ENCODE data around the gene C1orf21.
A peak's percentile ranks its signal among the peaks of the same experiment; 100 is the strongest.

The C1orf21 gene

DNA sequence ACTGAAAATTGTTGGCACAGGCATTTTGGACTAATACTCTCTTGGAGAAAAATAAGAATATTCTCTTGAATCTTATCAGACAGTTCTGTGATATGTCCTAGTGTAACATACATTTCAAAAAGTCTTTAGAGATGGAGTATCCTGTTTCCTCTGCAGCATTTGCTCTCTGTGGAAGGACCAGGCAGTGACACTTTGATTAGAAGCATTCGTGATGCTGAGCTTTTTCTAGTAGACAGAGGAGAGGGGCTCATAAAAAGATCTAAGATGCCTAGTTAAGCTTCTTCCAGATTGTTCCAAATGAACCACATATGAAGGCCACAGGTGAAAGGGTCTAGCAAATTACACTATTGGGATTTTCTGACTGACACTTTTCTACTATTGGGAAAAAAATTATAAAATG lies 120.3 kb downstream of the C1orf21 start:
- H3K4me3 Mint-ChIP-seq: no peak overlapping the region
- no peak for ATAC-seq (replicated peaks; ENCODE audit: extremely low read depth, poor library complexity, severe bottlenecking)
- peaks cover 19% of the 10 kb centered on the region for H3K4me1 Mint-ChIP-seq
- no peaks in the 10 kb centered on the region for H3K27me3 Mint-ChIP-seq
- H3K9me3 Mint-ChIP-seq: no peaks in the 10 kb centered on the region
- no peak for DNase-seq (ENCODE audit: low spot score in 2 of 2)
- H3K27ac Mint-ChIP-seq (ENCODE audit: low read depth): peak overlapping the region; percentile 76
- H3K36me3 Mint-ChIP-seq (ENCODE audit: insufficient read depth): peaks cover 8% of the 10 kb centered on the region

DNA sequence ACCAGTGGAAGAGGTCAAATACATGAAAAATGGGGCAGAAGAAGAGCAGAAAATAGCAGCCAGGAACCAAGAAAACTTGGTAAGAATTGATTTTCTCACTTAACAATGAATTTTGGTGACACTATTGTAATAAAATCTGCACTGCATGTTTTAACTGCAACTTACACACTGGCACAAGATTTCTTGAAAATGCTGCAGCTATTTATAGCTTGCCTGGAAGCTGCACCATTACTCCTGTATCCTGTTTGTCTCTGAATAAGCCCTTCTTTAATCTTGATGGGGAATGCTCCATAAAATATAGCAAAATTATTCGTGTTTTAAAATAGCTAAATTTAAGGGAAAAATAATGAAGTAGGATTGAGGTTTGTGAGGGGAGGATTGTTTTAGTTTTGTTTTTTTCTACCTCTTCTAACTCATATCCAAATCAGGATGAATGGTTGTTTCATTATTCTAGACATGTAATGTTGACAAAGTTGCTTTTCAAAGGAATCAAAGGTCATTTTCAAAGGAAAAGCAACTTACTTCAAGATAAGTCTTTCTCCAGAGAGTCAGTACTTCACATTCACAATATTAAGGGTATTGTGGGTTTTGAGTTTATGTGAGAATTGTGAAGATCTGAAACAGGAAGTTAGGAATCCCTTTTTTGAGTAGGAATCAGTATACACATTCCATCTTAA lies 120.9 kb downstream of the C1orf21 start:
- peaks cover 8% of the 10 kb centered on the region for H3K36me3 Mint-ChIP-seq (ENCODE audit: insufficient read depth)
- peaks cover 19% of the 10 kb centered on the region for H3K4me1 Mint-ChIP-seq
- H3K9me3 Mint-ChIP-seq: no peaks in the 10 kb centered on the region
- peak overlapping the region; percentile 76 for H3K27ac Mint-ChIP-seq (ENCODE audit: low read depth)
- ATAC-seq (replicated peaks; ENCODE audit: extremely low read depth, poor library complexity, severe bottlenecking) (no peak), DNase-seq (ENCODE audit: low spot score in 2 of 2) (no peak)
- H3K27me3 Mint-ChIP-seq: no peaks in the 10 kb centered on the region
- no peak overlapping the region for H3K4me3 Mint-ChIP-seq

DNA sequence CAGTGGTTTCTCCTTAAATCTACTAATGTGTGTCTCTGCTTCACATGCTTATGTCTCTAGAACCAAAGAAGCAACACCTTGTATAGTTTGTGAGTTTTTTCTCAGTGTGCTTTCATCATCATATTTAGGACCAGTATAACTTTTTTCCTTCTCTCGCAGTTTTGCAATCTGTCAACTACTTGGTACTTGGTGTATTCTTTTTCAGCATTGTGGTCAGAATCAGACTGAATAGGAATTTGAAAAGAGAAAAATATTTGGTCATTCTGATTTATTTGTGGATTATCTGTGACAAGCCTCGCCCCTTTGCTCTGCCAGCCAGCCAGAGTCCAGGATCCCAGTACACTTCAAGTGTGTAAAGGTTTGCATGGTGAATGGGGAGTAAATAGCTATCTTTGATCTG lies 122.3 kb downstream of the C1orf21 start:
- peaks cover 8% of the 10 kb centered on the region for H3K36me3 Mint-ChIP-seq (ENCODE audit: insufficient read depth)
- peaks cover 12% of the 10 kb centered on the region for H3K4me1 Mint-ChIP-seq
- no peaks in the 10 kb centered on the region for H3K27me3 Mint-ChIP-seq
- no peak overlapping the region for H3K4me3 Mint-ChIP-seq
- ATAC-seq (replicated peaks; ENCODE audit: extremely low read depth, poor library complexity, severe bottlenecking) (no peak), DNase-seq (ENCODE audit: low spot score in 2 of 2) (no peak)
- no peak overlapping the region for H3K27ac Mint-ChIP-seq (ENCODE audit: low read depth)
- no peaks in the 10 kb centered on the region for H3K9me3 Mint-ChIP-seq

DNA sequence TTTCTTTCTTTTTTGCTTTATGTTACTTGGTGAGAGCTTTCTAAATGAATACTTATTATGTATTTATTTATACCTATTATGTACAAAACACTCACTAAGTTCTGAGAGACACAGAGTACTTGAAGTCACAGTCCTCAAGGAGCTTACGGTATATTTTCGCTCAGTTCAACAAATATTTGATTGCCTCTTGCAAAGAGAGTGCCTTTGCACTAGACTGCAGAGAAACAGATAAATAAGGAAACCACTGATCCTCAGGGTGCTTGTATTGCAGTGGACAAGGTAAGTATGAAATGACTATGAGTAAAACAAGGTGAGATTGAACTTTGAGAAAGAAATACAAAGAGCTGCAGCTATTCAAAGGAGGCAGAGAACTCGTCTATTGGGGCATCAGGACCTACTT lies 123.3 kb downstream of the C1orf21 start:
- Mint-ChIP-seq H3K27ac (ENCODE audit: low read depth) (no peak overlapping the region), H3K4me3 (no peak overlapping the region), H3K9me3 (no peaks in the 10 kb centered on the region), H3K4me1 (peaks cover 7% of the 10 kb centered on the region), H3K27me3 (no peaks in the 10 kb centered on the region), H3K36me3 (ENCODE audit: insufficient read depth) (peaks cover 8% of the 10 kb centered on the region)
- no peak for DNase-seq (ENCODE audit: low spot score in 2 of 2)
- ATAC-seq (replicated peaks; ENCODE audit: extremely low read depth, poor library complexity, severe bottlenecking): no peak

DNA sequence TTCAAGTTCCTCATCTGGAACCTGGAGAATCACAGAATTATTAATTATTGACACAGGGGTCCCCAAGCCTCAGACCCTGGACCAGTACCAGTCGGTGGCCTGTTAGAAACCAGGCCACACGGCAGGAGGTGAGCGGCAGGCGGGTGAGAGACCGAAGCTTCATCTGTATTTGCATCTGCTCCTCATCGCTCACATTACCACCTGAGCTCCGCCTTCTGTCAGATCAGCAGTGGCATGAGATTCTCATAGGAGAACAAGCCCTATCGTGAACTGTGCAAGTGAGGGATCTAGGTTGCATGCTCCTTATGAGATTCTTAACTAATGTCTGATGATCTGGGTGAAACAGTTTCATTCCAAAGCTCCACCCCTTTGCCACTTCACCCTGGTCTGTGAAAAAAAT lies 125.9 kb downstream of the C1orf21 start:
- DNase-seq (ENCODE audit: low spot score in 2 of 2) (no peak), ATAC-seq (replicated peaks; ENCODE audit: extremely low read depth, poor library complexity, severe bottlenecking) (no peak)
- no peak overlapping the region for H3K4me3 Mint-ChIP-seq
- H3K4me1 Mint-ChIP-seq: peaks cover 6% of the 10 kb centered on the region
- H3K36me3 Mint-ChIP-seq (ENCODE audit: insufficient read depth): peaks cover 3% of the 10 kb centered on the region
- H3K27ac Mint-ChIP-seq (ENCODE audit: low read depth): no peak overlapping the region
- no peaks in the 10 kb centered on the region for H3K27me3 Mint-ChIP-seq
- no peaks in the 10 kb centered on the region for H3K9me3 Mint-ChIP-seq

DNA sequence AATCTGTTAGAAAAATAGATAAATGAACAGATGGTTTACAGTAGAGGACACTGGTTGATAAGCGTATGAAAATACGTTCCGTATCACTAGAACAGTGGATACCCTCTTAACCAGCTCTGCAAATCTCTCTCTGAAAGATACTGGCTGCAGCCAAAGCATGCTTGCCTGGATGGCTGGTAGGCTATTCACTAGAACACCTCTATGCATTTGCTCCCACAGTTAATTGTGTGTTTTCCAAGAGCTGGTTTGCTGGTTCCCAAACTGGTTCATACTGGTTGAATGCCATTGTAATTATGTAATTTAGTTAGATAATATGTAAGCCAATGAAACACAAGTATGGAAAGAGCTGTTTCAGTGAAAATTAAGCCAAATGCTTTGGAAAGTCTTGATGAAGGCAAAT lies 126.6 kb downstream of the C1orf21 start:
- Mint-ChIP-seq H3K9me3 (no peaks in the 10 kb centered on the region), H3K27ac (ENCODE audit: low read depth) (no peak overlapping the region), H3K4me3 (no peak overlapping the region), H3K4me1 (peaks cover 6% of the 10 kb centered on the region), H3K36me3 (ENCODE audit: insufficient read depth) (peaks cover 3% of the 10 kb centered on the region), H3K27me3 (no peaks in the 10 kb centered on the region)
- DNase-seq (ENCODE audit: low spot score in 2 of 2) (no peak), ATAC-seq (replicated peaks; ENCODE audit: extremely low read depth, poor library complexity, severe bottlenecking) (no peak)

DNA sequence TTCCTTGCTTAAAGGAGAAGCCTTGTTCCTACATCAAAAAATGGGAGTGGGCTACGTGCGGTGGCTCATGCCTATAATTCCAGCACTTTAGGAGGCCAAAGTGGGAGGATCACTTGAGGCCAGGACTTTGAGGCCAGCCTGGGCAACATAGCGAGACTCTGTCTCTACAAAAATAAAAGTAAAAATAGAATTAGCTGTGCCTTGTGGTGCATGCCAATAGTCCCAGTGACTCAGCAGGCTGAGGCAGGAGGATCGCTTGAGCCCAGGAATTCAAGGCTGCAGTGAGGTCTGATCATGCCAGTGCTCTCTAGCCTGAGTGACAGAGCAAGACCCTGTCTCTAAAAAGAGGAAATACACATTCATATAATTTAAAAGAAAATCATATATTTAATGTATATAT lies 127.1 kb downstream of the C1orf21 start:
- no peak for ATAC-seq (replicated peaks; ENCODE audit: extremely low read depth, poor library complexity, severe bottlenecking)
- H3K4me1 Mint-ChIP-seq: peaks cover 6% of the 10 kb centered on the region
- no peaks in the 10 kb centered on the region for H3K9me3 Mint-ChIP-seq

DNA sequence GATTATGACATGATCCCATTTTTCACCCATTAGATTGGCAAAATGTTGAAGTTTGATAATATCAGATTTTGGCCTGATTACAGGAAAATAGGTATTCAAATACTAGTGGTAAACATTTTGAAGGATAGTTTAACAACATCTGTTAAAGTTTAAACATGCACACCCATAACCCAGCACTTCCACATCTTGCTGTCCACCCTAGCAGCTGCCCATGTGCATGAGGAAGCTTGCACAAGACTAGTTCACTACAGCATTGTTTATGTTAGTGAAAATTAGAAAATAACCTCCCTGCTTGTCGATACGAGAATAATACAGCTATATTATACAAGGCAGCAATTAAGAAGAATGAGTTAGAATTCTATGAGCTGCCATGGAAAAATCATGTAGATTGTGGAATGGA lies 127.6 kb downstream of the C1orf21 start:
- no peaks in the 10 kb centered on the region for H3K27me3 Mint-ChIP-seq
- peaks cover under 1% of the 10 kb centered on the region for H3K36me3 Mint-ChIP-seq (ENCODE audit: insufficient read depth)
- DNase-seq (ENCODE audit: low spot score in 2 of 2) (no peak), ATAC-seq (replicated peaks; ENCODE audit: extremely low read depth, poor library complexity, severe bottlenecking) (no peak)
- H3K4me3 Mint-ChIP-seq: no peak overlapping the region
- H3K4me1 Mint-ChIP-seq: peaks cover 6% of the 10 kb centered on the region
- no peak overlapping the region for H3K27ac Mint-ChIP-seq (ENCODE audit: low read depth)
- H3K9me3 Mint-ChIP-seq: no peaks in the 10 kb centered on the region

More for the DNA sequence above, 127.1 kb downstream of the C1orf21 start:
- H3K27ac Mint-ChIP-seq (ENCODE audit: low read depth): no peak overlapping the region
- H3K4me3 Mint-ChIP-seq: no peak overlapping the region
- H3K36me3 Mint-ChIP-seq (ENCODE audit: insufficient read depth): peaks cover 3% of the 10 kb centered on the region
- DNase-seq (ENCODE audit: low spot score in 2 of 2): no peak
- no peaks in the 10 kb centered on the region for H3K27me3 Mint-ChIP-seq

DNA sequence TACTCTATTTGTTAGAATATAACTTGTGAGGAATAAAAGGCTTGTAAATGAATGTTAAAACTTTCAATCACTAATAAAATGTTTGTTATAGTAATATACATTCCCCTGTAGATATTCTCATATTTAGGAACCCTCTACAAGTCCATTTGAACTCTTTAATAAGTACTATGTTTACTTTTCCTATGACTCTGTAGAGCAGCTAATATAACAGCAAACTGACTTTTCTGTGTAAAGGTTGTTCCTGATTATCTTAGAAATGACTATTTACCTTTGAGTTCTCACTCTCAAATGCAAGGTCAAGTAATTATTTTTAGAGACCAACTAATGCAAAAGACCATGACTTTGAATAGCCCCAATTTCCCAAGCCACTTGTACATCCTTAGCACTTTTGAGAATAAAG lies 130.3 kb downstream of the C1orf21 start:
- Mint-ChIP-seq H3K4me1 (peaks cover 12% of the 10 kb centered on the region), H3K36me3 (ENCODE audit: insufficient read depth) (peaks cover 2% of the 10 kb centered on the region), H3K9me3 (no peaks in the 10 kb centered on the region), H3K27me3 (no peaks in the 10 kb centered on the region), H3K27ac (ENCODE audit: low read depth) (no peak overlapping the region), H3K4me3 (no peak overlapping the region)
- ATAC-seq (replicated peaks; ENCODE audit: extremely low read depth, poor library complexity, severe bottlenecking): no peak
- DNase-seq (ENCODE audit: low spot score in 2 of 2): no peak

DNA sequence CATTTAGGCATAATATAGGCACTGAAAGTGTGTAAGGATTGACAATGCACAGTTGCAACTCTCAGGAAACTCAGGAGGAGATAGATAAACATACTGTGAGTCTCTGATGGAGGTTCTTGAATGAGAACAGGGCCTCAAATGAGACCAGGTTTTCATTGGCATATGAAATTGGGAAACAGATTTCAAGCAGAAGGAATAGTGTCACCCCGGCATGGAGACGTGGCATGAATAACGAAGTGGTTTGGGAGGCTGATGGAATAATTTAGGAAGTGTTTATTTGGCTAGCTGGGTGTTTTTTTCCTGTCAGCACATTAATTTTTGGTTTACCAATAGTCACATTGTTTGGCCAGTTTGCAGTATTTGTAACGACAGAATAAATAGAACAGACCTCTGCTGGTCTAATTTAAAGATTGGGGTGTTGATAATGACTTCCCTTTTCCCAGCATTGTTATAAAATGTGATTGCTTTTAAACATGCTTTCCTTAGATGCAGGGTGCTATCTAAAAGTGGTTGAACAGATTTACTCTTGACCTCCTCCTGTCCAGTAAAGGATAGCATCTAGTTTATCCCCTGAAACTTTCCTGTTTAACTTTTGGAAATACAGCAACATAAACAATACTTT lies 132.0 kb downstream of the C1orf21 start:
- Mint-ChIP-seq H3K27ac (ENCODE audit: low read depth) (no peak overlapping the region), H3K4me1 (peaks cover 12% of the 10 kb centered on the region), H3K36me3 (ENCODE audit: insufficient read depth) (peaks cover 2% of the 10 kb centered on the region), H3K4me3 (no peak overlapping the region), H3K27me3 (no peaks in the 10 kb centered on the region), H3K9me3 (no peaks in the 10 kb centered on the region)
- DNase-seq (ENCODE audit: low spot score in 2 of 2) (no peak), ATAC-seq (replicated peaks; ENCODE audit: extremely low read depth, poor library complexity, severe bottlenecking) (no peak)

DNA sequence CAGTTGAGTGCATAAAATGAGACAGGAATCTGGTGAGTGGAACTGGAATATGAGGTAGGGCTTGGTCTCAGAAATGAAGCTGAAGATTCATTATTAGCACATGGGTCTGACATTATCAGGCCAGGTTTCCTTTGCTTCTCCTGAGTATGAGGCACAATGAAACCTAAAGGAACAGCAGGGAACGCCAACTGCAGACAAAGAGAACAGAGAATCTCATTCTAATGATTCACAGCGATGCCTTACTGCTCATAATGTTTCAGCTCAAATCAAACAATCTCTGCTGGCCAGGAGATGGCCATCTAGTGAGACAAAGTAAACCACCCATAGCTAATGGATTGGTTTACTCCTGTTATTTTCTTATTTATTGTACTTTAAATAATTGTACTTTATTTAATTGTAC lies 133.5 kb downstream of the C1orf21 start:
- Mint-ChIP-seq H3K27me3 (no peaks in the 10 kb centered on the region), H3K36me3 (ENCODE audit: insufficient read depth) (peaks cover 4% of the 10 kb centered on the region), H3K4me3 (no peak overlapping the region), H3K9me3 (no peaks in the 10 kb centered on the region), H3K4me1 (peaks cover 12% of the 10 kb centered on the region), H3K27ac (ENCODE audit: low read depth) (no peak overlapping the region)
- ATAC-seq (replicated peaks; ENCODE audit: extremely low read depth, poor library complexity, severe bottlenecking): no peak
- DNase-seq (ENCODE audit: low spot score in 2 of 2): no peak

DNA sequence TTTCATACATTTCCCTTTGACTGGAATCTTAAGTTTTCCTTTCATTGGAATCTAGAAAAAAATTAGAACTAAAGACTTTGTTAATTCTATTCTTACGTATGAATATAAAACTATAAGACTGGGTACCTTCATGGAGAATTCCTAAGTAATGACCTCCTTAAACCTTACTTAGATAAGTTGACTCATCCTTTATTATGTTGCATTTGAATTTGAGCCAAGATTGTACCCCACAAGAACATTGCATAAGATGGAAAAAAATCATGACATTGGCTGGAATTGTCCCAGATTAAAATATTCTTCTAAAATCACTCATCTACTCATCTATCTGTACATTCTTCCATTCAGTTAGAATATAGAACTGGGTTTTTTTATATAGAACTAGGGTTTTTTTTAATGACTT lies 137.4 kb downstream of the C1orf21 start:
- H3K4me3 Mint-ChIP-seq: no peak overlapping the region
- no peaks in the 10 kb centered on the region for H3K27me3 Mint-ChIP-seq
- ATAC-seq (replicated peaks; ENCODE audit: extremely low read depth, poor library complexity, severe bottlenecking) (no peak), DNase-seq (ENCODE audit: low spot score in 2 of 2) (no peak)
- peaks cover 7% of the 10 kb centered on the region for H3K4me1 Mint-ChIP-seq
- H3K27ac Mint-ChIP-seq (ENCODE audit: low read depth): no peak overlapping the region
- no peaks in the 10 kb centered on the region for H3K9me3 Mint-ChIP-seq
- H3K36me3 Mint-ChIP-seq (ENCODE audit: insufficient read depth): peaks cover 4% of the 10 kb centered on the region

DNA sequence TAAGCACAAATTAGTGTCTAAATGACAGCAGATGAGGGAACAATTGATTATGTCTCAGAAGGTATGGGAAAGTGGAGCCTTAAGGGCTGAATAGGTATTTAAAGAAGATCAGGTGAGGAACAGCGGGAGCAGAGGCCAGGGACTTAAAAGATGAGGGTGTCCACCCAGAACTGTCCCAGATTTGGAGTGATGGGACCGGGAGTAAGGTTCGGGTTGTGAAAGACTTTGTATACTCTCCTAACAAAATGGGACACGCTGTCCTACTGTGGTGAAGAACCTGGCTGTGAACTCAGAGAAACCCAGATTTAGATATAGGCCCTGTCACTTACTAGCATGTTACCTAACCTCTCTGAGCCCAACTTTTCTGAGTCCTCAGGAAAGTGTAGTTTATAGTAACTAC lies 140.6 kb downstream of the C1orf21 start:
- H3K27me3 Mint-ChIP-seq: no peaks in the 10 kb centered on the region
- no peak overlapping the region for H3K27ac Mint-ChIP-seq (ENCODE audit: low read depth)
- ATAC-seq (replicated peaks; ENCODE audit: extremely low read depth, poor library complexity, severe bottlenecking): no peak
- H3K4me3 Mint-ChIP-seq: no peak overlapping the region
- peaks cover 10% of the 10 kb centered on the region for H3K4me1 Mint-ChIP-seq
- H3K36me3 Mint-ChIP-seq (ENCODE audit: insufficient read depth): peaks cover 2% of the 10 kb centered on the region
- DNase-seq (ENCODE audit: low spot score in 2 of 2): no peak
- H3K9me3 Mint-ChIP-seq: no peaks in the 10 kb centered on the region

All from central memory CD8-positive, alpha-beta T cell (primary cell).